OCI-LY3 (cell line): ENCODE results near the gene PCSK7.
"Not testable (repeated sequence)": the region's sequence is repeated elsewhere in the genome, so short reads cannot be mapped to it uniquely, and the experiment has no call there.

ENCODE experiments used
- H2AFZ ChIP-seq: fragments of 200-600, 300-600 bp; shearing (Covaris generic); 2 replicates; pipeline ENCODE4 v1.6.0; 2014; ENCODE audit warnings: antibody characterized with exemption, low read depth, low read length
- H3K27ac ChIP-seq: fragments of 200-600, 300-600 bp; sonication (generic); 2 replicates; pipeline ENCODE4 v1.5.1; 2014; ENCODE audit warnings: mild to moderate bottlenecking, low read length, moderate library complexity, mixed read lengths
- H3K27me3 ChIP-seq: fragments of 200-600, 300-600 bp; sonication (generic); 2 replicates; pipeline ENCODE4 v1.6.1; 2014; ENCODE audit warnings: low read depth, low read length, mixed read lengths
- H3K36me3 ChIP-seq: fragments of 200-600, 300-600 bp; sonication (generic); replicated peaks from 2 replicates; pipeline ENCODE3; 2014; ENCODE audit warnings: low read depth, low read length, mixed read lengths
- H3K4me1 ChIP-seq: fragments of 300-600, 200-600 bp; sonication (generic); 2 replicates; pipeline ENCODE4 v1.6.1; 2014; ENCODE audit warnings: low read length, mixed read lengths
- H3K4me2 ChIP-seq: fragments of 200-600, 300-600 bp; sonication (generic); 2 replicates; pipeline ENCODE4 v1.6.1; 2014; ENCODE audit warnings: low read length, mixed read lengths
- H3K4me3 ChIP-seq: fragments of 300-600, 200-600 bp; sonication (generic); 2 replicates; pipeline ENCODE4 v1.5.1; 2014; ENCODE audit warnings: antibody characterized with exemption, mild to moderate bottlenecking, low read length, moderate library complexity
- H3K79me2 ChIP-seq: fragments of 300-600, 200-600 bp; shearing (Covaris generic); 2 replicates; pipeline ENCODE4 v1.6.1; 2014; ENCODE audit warnings: mild to moderate bottlenecking, low read length, mixed read lengths
- H3K9ac ChIP-seq: fragments of 300-600, 200-600 bp; shearing (Covaris generic); 2 replicates; pipeline ENCODE4 v1.6.0; 2014; ENCODE audit warnings: mild to moderate bottlenecking, low read length, moderate library complexity
- H3K9me3 ChIP-seq: fragments of 200-600, 300-600 bp; shearing (Covaris generic); 2 replicates; pipeline ENCODE4 v1.6.1; 2014; ENCODE audit warnings: low read length, mixed read lengths; ENCODE audit not compliant: insufficient read depth
- H4K20me1 ChIP-seq: fragments of 200-600, 300-600 bp; sonication (generic); 2 replicates; pipeline ENCODE4 v1.6.1; 2016; ENCODE audit warnings: low read length, mixed read lengths; ENCODE audit not compliant: insufficient read depth
- EZH2phosphoT487 ChIP-seq: fragments of 200-600 bp; shearing (Covaris generic); IDR thresholded peaks from 2 replicates; pipeline ENCODE4 v1.6.1; 2018; ENCODE audit warnings: antibody characterized with exemption, mixed run types, low read depth
- TF ChIP-seq, protein P1 (sequence below): fragments of 200-600, 300-600 bp; sonication (generic); IDR thresholded peaks from 2 replicates; pipeline ENCODE4 v1.5.1; 2014; ENCODE audit warnings: antibody characterized with exemption, low read length, low read depth

PCSK7 gene

DNA sequence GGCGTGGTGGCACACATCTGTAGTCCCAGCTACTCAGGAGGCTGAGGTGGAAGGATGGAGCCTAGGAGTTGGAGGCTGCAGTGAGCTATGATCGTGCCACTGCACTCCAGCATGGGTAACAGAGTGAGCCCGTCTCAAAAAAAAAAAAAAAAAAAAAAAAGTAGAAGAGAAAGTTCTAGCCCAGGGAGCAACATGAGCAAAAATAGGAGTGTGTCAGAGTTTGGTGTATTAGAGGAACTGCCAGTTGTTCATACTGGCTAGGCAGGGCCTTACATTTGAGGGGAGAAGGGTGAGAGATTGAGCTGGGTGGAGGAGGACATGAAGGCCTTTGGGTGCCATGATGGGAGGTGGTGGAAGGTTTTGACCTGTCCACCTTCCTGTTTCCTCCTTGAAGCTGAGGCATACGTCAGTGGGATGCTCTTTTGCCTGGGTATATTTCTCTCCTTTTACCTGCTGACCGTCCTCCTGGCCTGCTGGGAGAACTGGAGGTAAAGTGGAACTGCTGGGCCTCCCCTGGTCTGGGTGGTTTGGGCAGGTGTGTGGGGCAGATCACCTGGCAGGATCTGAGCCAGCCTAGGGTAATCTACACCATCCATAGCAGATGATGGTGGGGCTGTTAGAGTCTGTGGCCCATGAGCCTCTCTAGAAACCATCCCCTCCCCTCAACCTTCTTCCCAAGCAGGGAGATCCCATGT is 46.0 kb downstream of the PCSK7 start:
- Histone ChIP-seq H3K4me1 (peaks cover 58% of the 10 kb centered on the region), H3K27ac (peak overlapping the region; percentile 89)

DNA sequence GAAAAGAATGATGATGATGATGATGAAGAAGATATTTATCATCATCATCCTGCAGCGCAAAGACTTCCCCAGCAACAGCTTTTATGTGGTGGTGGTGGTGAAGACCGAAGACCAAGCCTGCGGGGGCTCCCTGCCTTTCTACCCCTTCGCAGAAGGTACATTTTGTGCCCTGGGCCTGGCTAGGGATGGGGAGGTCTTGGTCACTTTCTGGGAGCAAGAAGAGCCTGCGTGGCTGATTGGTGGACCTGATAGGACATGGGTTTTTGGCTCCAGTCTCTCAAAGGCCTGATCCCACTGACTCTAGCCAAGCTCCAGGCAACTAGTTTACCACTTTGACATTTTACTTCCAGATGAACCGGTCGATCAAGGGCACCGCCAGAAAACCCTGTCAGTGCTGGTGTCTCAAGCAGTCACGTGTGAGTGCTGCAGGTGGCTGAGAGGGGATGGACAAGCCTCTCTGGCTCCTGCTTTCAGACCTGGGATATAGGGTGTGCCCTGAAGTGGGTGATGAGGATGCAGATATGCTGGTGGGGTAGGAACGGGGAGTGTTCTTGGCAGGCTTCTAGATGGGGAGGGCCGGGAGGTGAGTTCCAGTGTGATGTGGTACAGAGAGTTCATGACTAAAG is 48.0 kb downstream of the PCSK7 start:
- TF ChIP-seq, protein P1, sequence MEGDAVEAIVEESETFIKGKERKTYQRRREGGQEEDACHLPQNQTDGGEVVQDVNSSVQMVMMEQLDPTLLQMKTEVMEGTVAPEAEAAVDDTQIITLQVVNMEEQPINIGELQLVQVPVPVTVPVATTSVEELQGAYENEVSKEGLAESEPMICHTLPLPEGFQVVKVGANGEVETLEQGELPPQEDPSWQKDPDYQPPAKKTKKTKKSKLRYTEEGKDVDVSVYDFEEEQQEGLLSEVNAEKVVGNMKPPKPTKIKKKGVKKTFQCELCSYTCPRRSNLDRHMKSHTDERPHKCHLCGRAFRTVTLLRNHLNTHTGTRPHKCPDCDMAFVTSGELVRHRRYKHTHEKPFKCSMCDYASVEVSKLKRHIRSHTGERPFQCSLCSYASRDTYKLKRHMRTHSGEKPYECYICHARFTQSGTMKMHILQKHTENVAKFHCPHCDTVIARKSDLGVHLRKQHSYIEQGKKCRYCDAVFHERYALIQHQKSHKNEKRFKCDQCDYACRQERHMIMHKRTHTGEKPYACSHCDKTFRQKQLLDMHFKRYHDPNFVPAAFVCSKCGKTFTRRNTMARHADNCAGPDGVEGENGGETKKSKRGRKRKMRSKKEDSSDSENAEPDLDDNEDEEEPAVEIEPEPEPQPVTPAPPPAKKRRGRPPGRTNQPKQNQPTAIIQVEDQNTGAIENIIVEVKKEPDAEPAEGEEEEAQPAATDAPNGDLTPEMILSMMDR, result no peak
- TF ChIP-seq EZH2phosphoT487, result no peak
- Histone ChIP-seq H3K27me3 (no peaks in the 10 kb centered on the region), H3K4me1 (peaks cover 53% of the 10 kb centered on the region), H3K36me3 (peaks cover 10% of the 10 kb centered on the region), H2AFZ (no peak overlapping the region), H3K4me3 (no peak overlapping the region), H3K9me3 (no peaks in the 10 kb centered on the region), H4K20me1 (no peaks in the 10 kb centered on the region), H3K4me2 (no peak overlapping the region), H3K79me2 (peaks cover 10% of the 10 kb centered on the region; the same call in 1 of the 2 replicates), H3K9ac (no peak overlapping the region), H3K27ac (no peak overlapping the region)

More for the DNA sequence above, 46.0 kb downstream of the PCSK7 start:
- Histone ChIP-seq H3K27me3 (no peaks in the 10 kb centered on the region), H3K9ac (peak overlapping the region; percentile 52; the same call in 1 of the 2 replicates), H4K20me1 (no peaks in the 10 kb centered on the region), H3K4me3 (peak overlapping the region; percentile 31), H3K36me3 (peaks cover 15% of the 10 kb centered on the region), H3K4me2 (peak overlapping the region; percentile 71), H2AFZ (no peak overlapping the region), H3K79me2 (no peaks in the 10 kb centered on the region), H3K9me3 (no peaks in the 10 kb centered on the region)
- TF ChIP-seq, protein P1, result no peak
- TF ChIP-seq EZH2phosphoT487, result no peak

DNA sequence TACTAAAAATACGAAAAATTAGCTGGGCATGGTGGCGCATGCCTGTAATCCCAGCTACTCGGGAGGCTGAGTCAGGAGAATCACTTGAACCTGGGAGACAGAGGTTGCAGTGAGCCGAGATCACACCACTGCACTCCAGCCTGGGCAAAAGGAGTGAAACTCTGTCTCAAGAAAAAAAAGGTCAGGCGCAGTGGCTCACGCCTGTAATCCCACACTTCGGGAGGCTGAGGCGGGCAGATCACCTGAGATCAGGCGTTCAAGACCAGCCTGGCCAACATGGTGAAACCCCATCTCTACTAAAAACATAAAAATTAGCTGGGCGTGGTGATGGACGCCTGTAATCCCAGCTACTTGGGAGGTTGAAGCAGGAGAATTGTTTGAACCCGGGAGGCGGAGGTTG is 48.7 kb downstream of the PCSK7 start:
- not testable (repeated sequence) for H3K4me3 ChIP-seq, H3K9ac ChIP-seq, H3K36me3 ChIP-seq, H3K27ac ChIP-seq, H4K20me1 ChIP-seq, H3K27me3 ChIP-seq, H3K9me3 ChIP-seq, H2AFZ ChIP-seq, H3K4me2 ChIP-seq
- Histone ChIP-seq H3K4me1 (peaks cover 50% of the 10 kb centered on the region), H3K79me2 (peaks cover 10% of the 10 kb centered on the region; the same call in 1 of the 2 replicates)

DNA sequence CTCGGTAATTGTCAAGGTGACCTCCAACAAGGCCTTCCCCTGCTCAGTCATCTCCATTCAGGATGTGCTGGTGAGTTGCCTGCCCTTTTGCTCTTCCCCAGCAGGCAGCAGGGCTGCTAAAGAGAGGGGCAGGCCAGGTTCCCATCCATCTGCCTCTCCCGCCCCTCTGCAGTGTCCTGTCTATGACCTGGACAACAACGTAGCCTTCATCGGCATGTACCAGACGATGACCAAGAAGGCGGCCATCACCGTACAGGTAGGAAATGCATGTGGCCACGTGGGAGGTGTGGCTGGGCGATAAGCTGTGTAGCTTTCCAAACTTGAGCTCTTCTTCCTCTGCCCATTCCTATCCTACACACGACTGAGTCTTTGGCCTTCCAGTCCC is 49.3 kb downstream of the PCSK7 start:
- Histone ChIP-seq H3K9me3 (no peaks in the 10 kb centered on the region), H2AFZ (no peak overlapping the region), H3K27me3 (no peaks in the 10 kb centered on the region), H3K27ac (no peak overlapping the region), H3K4me2 (no peak overlapping the region), H4K20me1 (no peaks in the 10 kb centered on the region), H3K4me3 (no peak overlapping the region), H3K36me3 (peaks cover 5% of the 10 kb centered on the region), H3K9ac (no peak overlapping the region), H3K79me2 (peaks cover 10% of the 10 kb centered on the region; the same call in 1 of the 2 replicates), H3K4me1 (peaks cover 49% of the 10 kb centered on the region)
- TF ChIP-seq EZH2phosphoT487, result no peak
- TF ChIP-seq, protein P1, result no peak
